RWPE1 (cell line): ENCODE results near the gene PEDS1.
"Not testable (repeated sequence)": the region's sequence is repeated elsewhere in the genome, so short reads cannot be mapped to it uniquely, and the experiment has no call there.

Experiments
- CTCF ChIA-PET: fragments of 350-600 bp; sonication (Branson Sonifier 250); formaldehyde crosslinking; extraction: SDS; loops from one replicate; lab custom pipeline; 2021; lab: Yijun Ruan, JAX
- POLR2A ChIA-PET: fragments of 400-600 bp; formaldehyde crosslinking; extraction: SDS; loops from one replicate; lab custom pipeline; 2020; ENCODE audit warnings: antibody characterized with exemption; ENCODE audit not compliant: low non-redundant PET; lab: Yijun Ruan, JAX
- DNase-seq: peaks from one replicate; pipeline ENCODE4 v3.0.0; 2012; ENCODE audit warnings: low spot score
- H3K27ac ChIP-seq: fragments of 450-650 bp; 2 replicates; pipeline ENCODE4 v1.5.1; 2017
- TF ChIP-seq, protein P1 (sequence below): fragments of 450-650 bp; conservative IDR thresholded peaks from 2 replicates; pipeline ENCODE4 v1.5.1; 2017; ENCODE audit warnings: low read depth, mild to moderate bottlenecking

The PEDS1 gene

GRCh38 chr20:50108556-50109235 is 44.8 kb downstream of the PEDS1 start:
- no peak for DNase-seq
- CTCF ChIA-PET: interaction anchor here (0.6 kb wide), 1 partner anchor 132 kb away, joined by 5 read pairs; no protein-coding TSS in a partner anchor
- POLR2A ChIA-PET: interaction anchor here (0.6 kb wide), 1 partner anchor 456 kb away, joined by 3 read pairs; no protein-coding TSS in a partner anchor
- TF ChIP-seq, protein P1, sequence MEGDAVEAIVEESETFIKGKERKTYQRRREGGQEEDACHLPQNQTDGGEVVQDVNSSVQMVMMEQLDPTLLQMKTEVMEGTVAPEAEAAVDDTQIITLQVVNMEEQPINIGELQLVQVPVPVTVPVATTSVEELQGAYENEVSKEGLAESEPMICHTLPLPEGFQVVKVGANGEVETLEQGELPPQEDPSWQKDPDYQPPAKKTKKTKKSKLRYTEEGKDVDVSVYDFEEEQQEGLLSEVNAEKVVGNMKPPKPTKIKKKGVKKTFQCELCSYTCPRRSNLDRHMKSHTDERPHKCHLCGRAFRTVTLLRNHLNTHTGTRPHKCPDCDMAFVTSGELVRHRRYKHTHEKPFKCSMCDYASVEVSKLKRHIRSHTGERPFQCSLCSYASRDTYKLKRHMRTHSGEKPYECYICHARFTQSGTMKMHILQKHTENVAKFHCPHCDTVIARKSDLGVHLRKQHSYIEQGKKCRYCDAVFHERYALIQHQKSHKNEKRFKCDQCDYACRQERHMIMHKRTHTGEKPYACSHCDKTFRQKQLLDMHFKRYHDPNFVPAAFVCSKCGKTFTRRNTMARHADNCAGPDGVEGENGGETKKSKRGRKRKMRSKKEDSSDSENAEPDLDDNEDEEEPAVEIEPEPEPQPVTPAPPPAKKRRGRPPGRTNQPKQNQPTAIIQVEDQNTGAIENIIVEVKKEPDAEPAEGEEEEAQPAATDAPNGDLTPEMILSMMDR: no peak
- H3K27ac ChIP-seq: no peak overlapping the region

DNA sequence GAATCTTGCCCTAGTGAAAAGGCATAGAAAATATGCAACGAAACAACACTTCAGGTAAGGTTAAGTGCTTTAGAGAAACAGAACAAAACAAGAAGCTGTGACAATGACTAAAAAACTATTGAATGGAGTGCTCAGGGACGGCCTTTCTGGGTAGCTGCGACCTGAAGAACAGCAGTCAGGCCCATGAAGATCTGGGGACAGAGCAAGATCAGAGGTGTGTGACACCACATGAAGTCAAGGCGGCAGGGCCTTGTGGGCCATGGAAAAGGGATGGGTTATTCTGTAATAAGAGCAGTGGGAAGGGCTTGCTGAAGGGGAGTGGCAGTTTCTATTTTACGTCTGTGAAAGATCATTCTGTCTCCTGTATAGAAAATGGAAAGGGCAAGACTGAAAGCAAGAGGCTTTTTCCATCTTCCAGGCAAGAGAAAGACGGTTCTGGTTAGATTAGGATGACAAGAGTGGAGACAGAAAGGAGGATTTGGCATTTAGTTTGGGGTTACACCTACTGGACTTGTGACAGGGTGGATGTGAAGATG is 45.7 kb downstream of the PEDS1 start:
- ChIA-PET POLR2A (no interaction called here), CTCF (interaction anchor here (0.6 kb wide), 1 partner anchor 132 kb away, joined by 5 read pairs; no protein-coding TSS in a partner anchor)
- TF ChIP-seq, protein P1: no peak
- DNase-seq: no peak
- no peak overlapping the region for H3K27ac ChIP-seq

DNA sequence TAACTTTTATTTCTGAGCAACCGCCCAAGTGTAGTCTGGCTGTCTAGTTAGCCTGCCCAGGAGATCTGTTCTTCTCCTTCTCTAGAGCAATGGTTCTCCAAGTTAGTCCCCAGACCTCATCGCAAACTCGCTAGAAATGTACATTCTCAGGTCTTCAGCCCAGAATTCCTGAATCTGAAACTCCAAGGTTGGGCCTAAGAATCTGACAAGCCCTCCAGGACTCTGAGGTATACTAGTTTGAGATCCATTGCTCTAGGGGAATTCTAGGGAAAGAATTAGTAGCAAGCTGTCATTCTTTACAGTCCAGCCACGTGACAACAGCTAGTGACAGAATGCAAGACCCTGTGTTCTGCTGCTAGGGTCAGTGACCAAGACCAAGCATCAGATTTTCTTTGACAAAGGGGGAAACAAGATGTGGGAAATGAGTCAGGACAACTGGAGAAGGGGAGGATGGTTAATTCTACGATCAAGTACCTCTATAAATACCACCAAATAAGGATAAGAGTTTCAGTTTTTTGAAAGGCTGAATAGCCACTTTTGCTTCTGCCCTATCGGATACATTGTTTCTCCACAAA is 46.4 kb downstream of the PEDS1 start:
- H3K27ac ChIP-seq: no peak overlapping the region
- TF ChIP-seq, protein P1: no peak
- CTCF ChIA-PET: interaction anchor here (0.6 to 1.9 kb wide), 4 partner anchors 36 to 595 kb away, joined by 3 to 6 read pairs (median 4); no protein-coding TSS in a partner anchor
- POLR2A ChIA-PET: no interaction called here
- no peak for DNase-seq

DNA sequence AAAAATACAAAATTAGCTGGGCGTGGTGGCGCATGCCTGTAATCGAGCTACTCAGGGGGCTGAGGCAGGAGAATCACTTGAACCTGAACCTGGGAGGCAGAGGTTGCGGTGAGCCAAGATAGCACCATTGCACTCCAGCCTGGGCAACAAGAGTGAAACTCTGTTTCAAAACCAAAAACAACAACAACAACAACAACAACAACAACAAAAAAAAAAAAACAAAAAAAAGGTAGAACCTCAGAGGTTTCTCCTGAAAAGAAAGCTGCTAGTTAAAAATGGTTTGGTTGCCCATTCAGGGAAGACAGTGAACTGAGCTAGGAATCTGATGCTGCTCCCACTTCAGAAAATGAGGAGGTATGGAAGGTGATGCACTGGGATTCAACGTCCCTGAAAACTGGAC is 46.9 kb downstream of the PEDS1 start:
- POLR2A ChIA-PET, DNase-seq: not testable (repeated sequence)
- H3K27ac ChIP-seq: peak overlapping the region; percentile 49
- CTCF ChIA-PET: interaction anchor here (0.6 to 1.9 kb wide), 6 partner anchors 21 to 595 kb away, joined by 3 to 6 read pairs (median 3); no protein-coding TSS in a partner anchor
